OCI-LY1 (cell line): ENCODE data around the gene RNF41.

ENCODE experiments used
- H2AFZ ChIP-seq: fragments of 200-600 bp; sonication (generic), shearing (Covaris generic); 2 replicates; pipeline ENCODE4 v1.6.0; 2014; ENCODE audit warnings: antibody characterized with exemption, mild to moderate bottlenecking, low read length
- H3F3A ChIP-seq: fragments of 200-600 bp; sonication (generic), shearing (Covaris generic); 2 replicates; pipeline ENCODE4 v1.6.0; 2014; ENCODE audit warnings: mild to moderate bottlenecking, antibody characterized with exemption, low read length, moderate library complexity; ENCODE audit not compliant: insufficient read depth
- H3K27ac ChIP-seq: fragments of 200-600 bp; sonication (generic); 2 replicates; pipeline ENCODE4 v1.5.1; 2014; ENCODE audit warnings: low read length, mixed run types, mild to moderate bottlenecking, low read depth; ENCODE audit not compliant: poor library complexity, severe bottlenecking
- H3K27me3 ChIP-seq: fragments of 200-600 bp; sonication (generic); 2 replicates; pipeline ENCODE4 v1.6.0; 2014; ENCODE audit warnings: antibody characterized with exemption, mild to moderate bottlenecking, low read length, moderate library complexity; ENCODE audit not compliant: insufficient read depth
- H3K36me3 ChIP-seq: fragments of 200-600 bp; sonication (generic); 2 replicates; pipeline ENCODE4 v1.6.1; 2014; ENCODE audit warnings: mild to moderate bottlenecking, antibody characterized with exemption, low read length, moderate library complexity, mixed read lengths; ENCODE audit not compliant: insufficient read depth
- H3K4me1 ChIP-seq: fragments of 200-600 bp; sonication (generic); 2 replicates; pipeline ENCODE4 v1.5.1; 2014; ENCODE audit warnings: mild to moderate bottlenecking, low read length, moderate library complexity; ENCODE audit not compliant: insufficient read depth, severe bottlenecking
- H3K4me2 ChIP-seq: fragments of 200-600 bp; sonication (generic), shearing (Covaris generic); 2 replicates; pipeline ENCODE4 v1.6.1; 2014; ENCODE audit warnings: low read length
- H3K4me3 ChIP-seq: fragments of 200-600 bp; sonication (generic); 2 replicates; pipeline ENCODE4 v1.5.1; 2014; ENCODE audit warnings: low read length, low read depth, mild to moderate bottlenecking, mixed read lengths; ENCODE audit not compliant: poor library complexity, severe bottlenecking
- H3K79me2 ChIP-seq: fragments of 200-600 bp; shearing (Covaris generic); 2 replicates; pipeline ENCODE4 v1.6.1; 2016; ENCODE audit warnings: mixed run types, low read length, mixed read lengths; ENCODE audit not compliant: insufficient read depth
- H3K9ac ChIP-seq: fragments of 200-600 bp; sonication (generic), shearing (Covaris generic); 2 replicates; pipeline ENCODE4 v1.6.1; 2014; ENCODE audit warnings: mild to moderate bottlenecking, low read length, mixed read lengths
- H3K9me2 ChIP-seq: fragments of 200-600 bp; sonication (generic), shearing (Covaris generic); 2 replicates; pipeline ENCODE4 v1.6.1; 2014; ENCODE audit warnings: low read depth, mild to moderate bottlenecking, low read length, mixed read lengths
- H3K9me3 ChIP-seq: fragments of 200-600 bp; shearing (Covaris generic); 2 replicates; pipeline ENCODE4 v1.6.1; 2014; ENCODE audit warnings: low read length, mixed read lengths
- H4K20me1 ChIP-seq: fragments of 200-600 bp; sonication (generic), shearing (Covaris generic); 2 replicates; pipeline ENCODE4 v1.6.0; 2016; ENCODE audit warnings: mild to moderate bottlenecking, low read length; ENCODE audit not compliant: insufficient read depth
- CTCF ChIP-seq: fragments of 200-600 bp; sonication (generic), shearing (Covaris generic); IDR thresholded peaks from 2 replicates; pipeline ENCODE4 v1.5.1; 2017; ENCODE audit warnings: mild to moderate bottlenecking, antibody characterized with exemption, low read length, moderate library complexity, mixed read lengths
- EZH2 ChIP-seq: fragments of 200-600 bp; sonication (generic), shearing (Covaris generic); IDR thresholded peaks from 2 replicates; pipeline ENCODE4 v1.8.0; 2017; ENCODE audit warnings: borderline replicate concordance, mixed run types, mild to moderate bottlenecking, antibody characterized with exemption, low read length, moderate library complexity, mixed read lengths

Gene RNF41

GRCh38 chr12:56234746-56235436 is 13.2 kb upstream of the RNF41 start:
- H3K36me3 ChIP-seq = peaks cover 6% of the 10 kb centered on the region
- TF ChIP-seq CTCF = no peak
- no peak for TF ChIP-seq EZH2
- no peaks in the 10 kb centered on the region for H4K20me1 ChIP-seq
- H3F3A ChIP-seq = no peaks in the 10 kb centered on the region
- H3K79me2 ChIP-seq = no peaks in the 10 kb centered on the region
- H2AFZ ChIP-seq = no peak overlapping the region
- H3K9me3 ChIP-seq = no peaks in the 10 kb centered on the region
- H3K9ac ChIP-seq = no peak overlapping the region
- no peak overlapping the region for H3K4me2 ChIP-seq
- no peaks in the 10 kb centered on the region for H3K9me2 ChIP-seq
- H3K27ac ChIP-seq = no peak overlapping the region
- H3K4me3 ChIP-seq = no peak overlapping the region
- H3K27me3 ChIP-seq = no peaks in the 10 kb centered on the region
- H3K4me1 ChIP-seq = no peaks in the 10 kb centered on the region

GRCh38 chr12:56231184-56231582 is 9.5 kb upstream of the RNF41 start:
- H3K36me3 ChIP-seq = no peaks in the 10 kb centered on the region
- no peak overlapping the region for H3K4me2 ChIP-seq
- H3K4me1 ChIP-seq = no peaks in the 10 kb centered on the region
- H3K9me3 ChIP-seq = no peaks in the 10 kb centered on the region
- TF ChIP-seq EZH2 = no peak
- no peaks in the 10 kb centered on the region for H3K27me3 ChIP-seq
- H2AFZ ChIP-seq = no peak overlapping the region
- H4K20me1 ChIP-seq = no peaks in the 10 kb centered on the region
- no peaks in the 10 kb centered on the region for H3F3A ChIP-seq
- H3K9me2 ChIP-seq = no peaks in the 10 kb centered on the region
- H3K9ac ChIP-seq = no peak overlapping the region
- no peaks in the 10 kb centered on the region for H3K79me2 ChIP-seq
- H3K4me3 ChIP-seq = no peak overlapping the region
- no peak overlapping the region for H3K27ac ChIP-seq

GRCh38 chr12:56230432-56231183 is 8.9 kb upstream of the RNF41 start:
- H3K27me3 ChIP-seq = no peaks in the 10 kb centered on the region
- no peaks in the 10 kb centered on the region for H3K36me3 ChIP-seq
- H3K4me3 ChIP-seq = no peak overlapping the region
- H3K79me2 ChIP-seq = no peaks in the 10 kb centered on the region
- no peaks in the 10 kb centered on the region for H4K20me1 ChIP-seq
- H3K27ac ChIP-seq = no peak overlapping the region
- no peak overlapping the region for H3K4me2 ChIP-seq
- TF ChIP-seq CTCF = no peak
- TF ChIP-seq EZH2 = no peak
- H3F3A ChIP-seq = no peaks in the 10 kb centered on the region
- H3K4me1 ChIP-seq = no peaks in the 10 kb centered on the region
- no peaks in the 10 kb centered on the region for H3K9me3 ChIP-seq
- H3K9ac ChIP-seq = no peak overlapping the region
- no peaks in the 10 kb centered on the region for H3K9me2 ChIP-seq
- H2AFZ ChIP-seq = no peak overlapping the region
